HFFc6 (cell line): ENCODE results near the gene PILRA. TPM values are rescaled to one million over a fixed set of nuclear protein-coding genes. Genes with fewer than 3 reads are reported as not detected.
A peak's percentile ranks its signal among the peaks of the same experiment; 100 is the strongest.

Experiments used
- DNase-seq: peaks from one replicate; pipeline ENCODE4 v3.0.0-alpha.2; 2018
- H3K27ac Mint-ChIP-seq: 2 replicates; pipeline ENCODE4 v1.8.0; 2020; ENCODE audit warnings: mild to moderate bottlenecking, mixed read lengths
- H3K27me3 Mint-ChIP-seq: 2 replicates; pipeline ENCODE4 v1.8.0; 2021; ENCODE audit warnings: mild to moderate bottlenecking, moderate library complexity, mixed read lengths; ENCODE audit not compliant: insufficient read depth
- H3K36me3 Mint-ChIP-seq: 2 replicates; pipeline ENCODE4 v1.8.0; 2021; ENCODE audit warnings: low read depth, mixed read lengths
- H3K4me1 Mint-ChIP-seq: 2 replicates; pipeline ENCODE4 v1.8.0; 2020; ENCODE audit warnings: low read depth, mixed read lengths
- H3K4me3 Mint-ChIP-seq: 2 replicates; pipeline ENCODE4 v1.8.0; 2020; ENCODE audit warnings: mild to moderate bottlenecking, moderate library complexity, mixed read lengths
- H3K9me3 Mint-ChIP-seq: 2 replicates; pipeline ENCODE4 v1.8.0; 2020; ENCODE audit warnings: mild to moderate bottlenecking, mixed read lengths
- CTCF ChIP-seq: fragments of 200-600 bp; sonication (generic); IDR thresholded peaks from 2 replicates; pipeline ENCODE4 v1.5.0; 2021; ENCODE audit warnings: antibody characterized with exemption, mild to moderate bottlenecking
- total RNA-seq, 6 experiments: library from RNA; stranded (reverse); fragmentation: NEBNext Ultra II Directional; extraction: Animal tissue kit (Norgen Biotek cat#: 25700); gene quantifications; 2 replicates in 1 of 6; 3 replicates in 5 of 6; pipeline ENCODE4 v1.2.3, GENCODE V29; 2021

Gene PILRA
- total RNA-seq, 6 experiments from 2014 or later: 0.30 to 0.34 (median 0.31) TPM; not detected in 2

- TF ChIP-seq CTCF: no peak
- Mint-ChIP-seq H3K9me3 (no peaks in the 10 kb centered on the region), H3K4me3 (no peak overlapping the region), H3K27ac (no peak overlapping the region), H3K4me1 (peaks cover 2% of the 10 kb centered on the region; the same call in 1 of the 2 replicates), H3K27me3 (peaks cover 18% of the 10 kb centered on the region), H3K36me3 (no peaks in the 10 kb centered on the region)
- no peak for DNase-seq
These were observed 24.2 kb downstream of the PILRA start for GRCh38 chr7:100397315-100398081.

GRCh38 chr7:100398239-100398638, 25.0 kb downstream of the PILRA start:
- TF ChIP-seq CTCF: no peak
- Mint-ChIP-seq H3K9me3 (no peaks in the 10 kb centered on the region), H3K4me1 (no peaks in the 10 kb centered on the region), H3K27ac (no peak overlapping the region), H3K36me3 (no peaks in the 10 kb centered on the region), H3K4me3 (no peak overlapping the region), H3K27me3 (peaks cover 18% of the 10 kb centered on the region)
- no peak for DNase-seq

DNA sequence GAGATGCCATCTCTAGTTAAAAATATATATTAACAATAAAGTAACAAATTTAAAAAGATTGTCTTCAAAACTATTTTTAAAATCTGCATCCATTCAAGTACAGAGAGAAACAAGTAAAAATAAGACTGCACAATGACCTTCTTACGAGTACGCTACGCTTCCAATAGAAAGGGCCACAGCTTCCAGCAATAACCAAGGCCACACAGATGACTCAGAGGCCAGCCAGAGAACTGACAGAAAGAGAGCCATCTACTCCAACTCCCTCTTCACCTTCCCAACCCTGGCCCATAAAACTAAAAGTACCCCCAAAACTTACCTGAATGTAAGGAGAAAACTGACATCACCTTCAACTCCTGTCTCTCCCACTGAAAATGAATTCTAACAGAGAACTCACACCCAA, 26.8 kb downstream of the PILRA start:
- Mint-ChIP-seq H3K36me3 (no peaks in the 10 kb centered on the region), H3K27ac (no peak overlapping the region), H3K4me3 (no peak overlapping the region), H3K9me3 (no peaks in the 10 kb centered on the region), H3K27me3 (peaks cover 23% of the 10 kb centered on the region), H3K4me1 (no peaks in the 10 kb centered on the region)
- DNase-seq: no peak
- no peak for TF ChIP-seq CTCF

- Mint-ChIP-seq H3K27ac (no peak overlapping the region), H3K4me3 (no peak overlapping the region), H3K36me3 (no peaks in the 10 kb centered on the region), H3K9me3 (no peaks in the 10 kb centered on the region), H3K4me1 (no peaks in the 10 kb centered on the region), H3K27me3 (peaks cover 23% of the 10 kb centered on the region)
- DNase-seq: no peak
- TF ChIP-seq CTCF: peak; percentile 34; the same call in 1 of the 2 replicates
These were observed 27.4 kb downstream of the PILRA start for GRCh38 chr7:100400656-100401055.

DNA sequence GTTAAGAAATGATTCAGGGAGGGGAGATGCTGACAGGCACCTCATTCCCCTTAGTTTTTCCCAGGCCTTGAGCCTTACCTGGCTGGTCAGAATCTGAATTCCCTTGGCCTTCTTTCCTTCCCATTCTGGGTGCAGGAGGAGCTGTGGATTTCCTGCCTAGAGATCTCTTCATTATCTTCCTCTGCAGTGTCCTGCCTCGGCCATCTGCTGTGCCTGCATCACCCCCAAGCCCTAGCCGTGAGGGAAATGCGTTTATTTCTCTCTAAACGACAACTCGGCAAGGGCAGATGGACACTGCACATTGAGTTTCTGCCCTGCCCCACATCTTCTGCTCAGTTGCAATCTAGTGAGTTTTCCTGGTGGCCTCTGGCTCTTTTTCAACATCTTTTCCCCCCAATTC, 28.5 kb downstream of the PILRA start:
- DNase-seq: no peak
- H3K4me3 Mint-ChIP-seq: no peak overlapping the region
- peaks cover 29% of the 10 kb centered on the region for H3K27me3 Mint-ChIP-seq
- H3K9me3 Mint-ChIP-seq: no peaks in the 10 kb centered on the region
- H3K36me3 Mint-ChIP-seq: no peaks in the 10 kb centered on the region
- no peak for TF ChIP-seq CTCF
- peaks cover 5% of the 10 kb centered on the region for H3K4me1 Mint-ChIP-seq
- no peak overlapping the region for H3K27ac Mint-ChIP-seq
